GM19351 (cell line): Measurements from ENCODE around the gene MB21D2.
"Not testable (repeated sequence)": the region's sequence is repeated elsewhere in the genome, so short reads cannot be mapped to it uniquely, and the experiment has no call there.

Source experiments
- ATAC-seq: cut with Tn5 transposase; IDR thresholded peaks from one replicate; pipeline ENCODE4 v1.9.1; 2021; ENCODE audit warnings: mild to moderate bottlenecking, moderate library complexity; ENCODE audit not compliant: unreplicated experiment

Gene MB21D2

GRCh38 chr3:192862408-192863090 lies 55.1 kb downstream of the MB21D2 start:
- no peak for ATAC-seq

GRCh38 chr3:192861972-192862371 lies 55.7 kb downstream of the MB21D2 start:
- ATAC-seq = peak; percentile 30

GRCh38 chr3:192860454-192860853 lies 57.2 kb downstream of the MB21D2 start:
- no peak for ATAC-seq

GRCh38 chr3:192858849-192859585 lies 58.6 kb downstream of the MB21D2 start:
- ATAC-seq = no peak

- ATAC-seq = no peak
These were observed 60.4 kb downstream of the MB21D2 start for GRCh38 chr3:192857260-192857661.

- ATAC-seq = peak; percentile 33
These were observed 62.2 kb downstream of the MB21D2 start for GRCh38 chr3:192855434-192855833.

GRCh38 chr3:192851821-192852372 lies 65.8 kb downstream of the MB21D2 start:
- peak; percentile 31 for ATAC-seq

GRCh38 chr3:192850451-192850981 lies 67.1 kb downstream of the MB21D2 start:
- ATAC-seq = peak; percentile 69

GRCh38 chr3:192849821-192850220 lies 67.8 kb downstream of the MB21D2 start:
- ATAC-seq = not testable (repeated sequence)

GRCh38 chr3:192848371-192849233 lies 69.1 kb downstream of the MB21D2 start:
- no peak for ATAC-seq

GRCh38 chr3:192847941-192848340 lies 69.7 kb downstream of the MB21D2 start:
- ATAC-seq = no peak

GRCh38 chr3:192845526-192845855 lies 72.2 kb downstream of the MB21D2 start:
- ATAC-seq = no peak

GRCh38 chr3:192844836-192845525 lies 72.7 kb downstream of the MB21D2 start:
- ATAC-seq = no peak

GRCh38 chr3:192844486-192844765 lies 73.2 kb downstream of the MB21D2 start:
- no peak for ATAC-seq

- no peak for ATAC-seq
These were observed 73.8 kb downstream of the MB21D2 start for GRCh38 chr3:192843723-192844485.

GRCh38 chr3:192843119-192843518 lies 74.5 kb downstream of the MB21D2 start:
- no peak for ATAC-seq

GRCh38 chr3:192842711-192843110 lies 74.9 kb downstream of the MB21D2 start:
- no peak for ATAC-seq

GRCh38 chr3:192842138-192842537 lies 75.5 kb downstream of the MB21D2 start:
- no peak for ATAC-seq

- ATAC-seq = no peak
These were observed 76.2 kb downstream of the MB21D2 start for GRCh38 chr3:192841428-192841827.
